Measurements from ENCODE around the gene INPP5B.

DNA sequence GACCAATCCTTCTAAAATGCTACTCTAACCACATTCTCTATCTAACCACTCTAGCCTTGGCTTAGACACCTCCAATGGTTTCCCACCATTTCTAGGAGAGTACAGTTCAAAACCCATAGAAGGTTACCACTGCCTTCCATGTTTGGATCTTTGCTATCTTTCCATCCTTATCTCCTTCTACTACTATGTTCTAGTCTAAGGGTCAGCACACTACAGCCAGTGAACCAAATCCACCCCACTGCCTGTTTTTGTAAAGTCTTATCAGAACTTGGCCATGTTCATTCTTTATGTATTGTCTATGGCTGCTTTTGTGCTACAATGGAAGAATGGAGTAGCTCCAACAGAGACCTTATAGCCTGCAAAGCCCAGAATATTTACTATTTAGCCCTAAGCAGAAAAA, 93.7 kb downstream of the INPP5B start:
- TF ChIP-seq POLR2AphosphoS5 (IDR thresholded peaks at IDR 0.05; ENCODE audit: low read depth, low read length) (no peak), TAF1 (IDR thresholded peaks at IDR 0.05; ENCODE audit: borderline replicate concordance, insufficient read depth, low read length) (no peak), SIN3A (IDR thresholded peaks at IDR 0.05; ENCODE audit: borderline replicate concordance, insufficient read depth, low read length) (no peak), FOXP2 (optimal IDR thresholded peaks at IDR 0.05; ENCODE audit: borderline replicate concordance, extremely low read depth, extremely low read length, insufficient read depth) (no peak)
- TF ChIP-seq, protein P1, sequence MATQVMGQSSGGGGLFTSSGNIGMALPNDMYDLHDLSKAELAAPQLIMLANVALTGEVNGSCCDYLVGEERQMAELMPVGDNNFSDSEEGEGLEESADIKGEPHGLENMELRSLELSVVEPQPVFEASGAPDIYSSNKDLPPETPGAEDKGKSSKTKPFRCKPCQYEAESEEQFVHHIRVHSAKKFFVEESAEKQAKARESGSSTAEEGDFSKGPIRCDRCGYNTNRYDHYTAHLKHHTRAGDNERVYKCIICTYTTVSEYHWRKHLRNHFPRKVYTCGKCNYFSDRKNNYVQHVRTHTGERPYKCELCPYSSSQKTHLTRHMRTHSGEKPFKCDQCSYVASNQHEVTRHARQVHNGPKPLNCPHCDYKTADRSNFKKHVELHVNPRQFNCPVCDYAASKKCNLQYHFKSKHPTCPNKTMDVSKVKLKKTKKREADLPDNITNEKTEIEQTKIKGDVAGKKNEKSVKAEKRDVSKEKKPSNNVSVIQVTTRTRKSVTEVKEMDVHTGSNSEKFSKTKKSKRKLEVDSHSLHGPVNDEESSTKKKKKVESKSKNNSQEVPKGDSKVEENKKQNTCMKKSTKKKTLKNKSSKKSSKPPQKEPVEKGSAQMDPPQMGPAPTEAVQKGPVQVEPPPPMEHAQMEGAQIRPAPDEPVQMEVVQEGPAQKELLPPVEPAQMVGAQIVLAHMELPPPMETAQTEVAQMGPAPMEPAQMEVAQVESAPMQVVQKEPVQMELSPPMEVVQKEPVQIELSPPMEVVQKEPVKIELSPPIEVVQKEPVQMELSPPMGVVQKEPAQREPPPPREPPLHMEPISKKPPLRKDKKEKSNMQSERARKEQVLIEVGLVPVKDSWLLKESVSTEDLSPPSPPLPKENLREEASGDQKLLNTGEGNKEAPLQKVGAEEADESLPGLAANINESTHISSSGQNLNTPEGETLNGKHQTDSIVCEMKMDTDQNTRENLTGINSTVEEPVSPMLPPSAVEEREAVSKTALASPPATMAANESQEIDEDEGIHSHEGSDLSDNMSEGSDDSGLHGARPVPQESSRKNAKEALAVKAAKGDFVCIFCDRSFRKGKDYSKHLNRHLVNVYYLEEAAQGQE (IDR thresholded peaks at IDR 0.05; ENCODE audit: insufficient read depth in 1 of 2, low read depth in 2 of 2, low read length in 2 of 2) = no peak
